D721Med (cell line): Measurements from ENCODE around the gene CAPS.

Experiments used
- DNase-seq: peaks from one replicate; pipeline ENCODE4 v3.0.0; 2011; ENCODE audit warnings: low spot score; ENCODE audit not compliant: insufficient read length
- FAIRE-seq: peaks from 2 replicates; lab custom pipeline; 2011; peaks lifted over from hg19 to GRCh38; lab: Jason Lieb, UNC
- TF ChIP-seq, protein P1 (sequence below): IDR thresholded peaks from 2 replicates; pipeline ENCODE4 v1.5.1; 2012; ENCODE audit warnings: mild to moderate bottlenecking, control low read depth; ENCODE audit not compliant: insufficient read depth; ENCODE audit errors: missing control alignments

Gene CAPS

DNA sequence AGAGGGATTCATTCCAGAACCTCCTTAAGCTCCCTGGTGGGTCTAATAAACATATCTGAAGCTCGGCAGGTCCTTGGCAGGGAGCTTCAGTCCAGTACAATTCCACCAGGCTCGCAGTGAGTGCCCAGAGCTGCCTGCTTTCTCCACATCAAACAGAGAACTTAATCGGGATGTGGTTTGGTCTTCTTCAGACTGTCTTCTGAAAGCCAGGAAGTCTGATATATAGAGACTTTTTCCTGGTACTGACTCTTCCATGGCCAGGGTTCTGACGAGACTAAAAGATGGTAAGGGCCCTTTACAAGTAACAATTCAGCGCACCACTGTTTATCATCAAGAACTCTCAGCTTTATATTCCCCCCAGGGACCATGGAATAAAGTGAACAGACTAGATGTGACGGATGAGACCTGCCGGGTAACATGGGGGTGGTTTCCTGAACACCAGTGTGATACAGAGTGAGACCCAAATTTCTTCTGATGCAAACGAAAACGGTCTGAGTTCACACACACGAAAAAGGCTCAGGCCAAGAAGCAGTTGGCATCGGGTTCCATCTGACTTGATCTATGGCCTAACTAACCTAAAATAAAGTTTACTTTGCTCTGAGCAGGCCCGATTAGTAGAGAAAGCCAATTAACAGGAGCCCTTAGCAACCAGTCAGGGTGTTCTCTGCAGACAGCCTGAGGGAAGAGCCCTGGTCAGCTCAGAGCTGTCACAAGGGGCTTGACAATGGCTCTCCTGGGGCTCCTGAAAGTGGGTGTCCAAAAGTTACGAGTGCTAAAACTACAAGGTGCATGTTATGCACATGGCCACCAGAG is 34.9 kb downstream of the CAPS start:
- no peak for DNase-seq
- no peak for FAIRE-seq
- TF ChIP-seq, protein P1, sequence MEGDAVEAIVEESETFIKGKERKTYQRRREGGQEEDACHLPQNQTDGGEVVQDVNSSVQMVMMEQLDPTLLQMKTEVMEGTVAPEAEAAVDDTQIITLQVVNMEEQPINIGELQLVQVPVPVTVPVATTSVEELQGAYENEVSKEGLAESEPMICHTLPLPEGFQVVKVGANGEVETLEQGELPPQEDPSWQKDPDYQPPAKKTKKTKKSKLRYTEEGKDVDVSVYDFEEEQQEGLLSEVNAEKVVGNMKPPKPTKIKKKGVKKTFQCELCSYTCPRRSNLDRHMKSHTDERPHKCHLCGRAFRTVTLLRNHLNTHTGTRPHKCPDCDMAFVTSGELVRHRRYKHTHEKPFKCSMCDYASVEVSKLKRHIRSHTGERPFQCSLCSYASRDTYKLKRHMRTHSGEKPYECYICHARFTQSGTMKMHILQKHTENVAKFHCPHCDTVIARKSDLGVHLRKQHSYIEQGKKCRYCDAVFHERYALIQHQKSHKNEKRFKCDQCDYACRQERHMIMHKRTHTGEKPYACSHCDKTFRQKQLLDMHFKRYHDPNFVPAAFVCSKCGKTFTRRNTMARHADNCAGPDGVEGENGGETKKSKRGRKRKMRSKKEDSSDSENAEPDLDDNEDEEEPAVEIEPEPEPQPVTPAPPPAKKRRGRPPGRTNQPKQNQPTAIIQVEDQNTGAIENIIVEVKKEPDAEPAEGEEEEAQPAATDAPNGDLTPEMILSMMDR = no peak

- no peak for DNase-seq
- no peak for FAIRE-seq
- TF ChIP-seq, protein P1 = no peak
These were observed 35.8 kb downstream of the CAPS start for GRCh38 chr19:5949792-5950305.

GRCh38 chr19:5950741-5951140 is 36.7 kb downstream of the CAPS start:
- DNase-seq = no peak
- FAIRE-seq = no peak
- TF ChIP-seq, protein P1 = no peak

DNA sequence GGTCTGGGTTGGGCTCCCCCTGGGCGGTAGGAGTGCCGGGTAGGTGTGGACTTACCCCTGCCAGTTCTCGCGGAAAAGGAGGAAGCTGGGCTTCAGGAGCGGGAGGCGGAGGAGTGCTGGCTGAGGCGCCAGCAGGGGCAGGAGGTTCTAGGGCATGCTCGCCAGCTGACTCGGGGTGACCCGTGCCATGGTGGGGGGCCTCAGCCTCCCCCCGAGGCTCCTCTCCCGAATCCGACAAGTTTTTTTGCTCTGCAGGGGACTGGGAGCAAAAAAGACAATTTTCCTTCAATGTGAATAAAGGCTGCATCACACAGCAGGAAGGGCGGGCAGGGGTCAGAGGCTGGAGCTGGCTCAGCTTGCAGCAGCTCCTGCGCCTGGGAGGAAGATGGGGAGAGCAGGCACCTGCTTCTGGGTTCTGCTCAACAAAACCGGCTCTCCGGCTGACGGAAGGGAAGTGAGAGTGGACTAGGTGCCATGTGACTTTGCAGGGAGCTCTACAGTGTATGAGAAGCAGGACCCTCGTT is 37.3 kb downstream of the CAPS start:
- TF ChIP-seq, protein P1 = no peak
- DNase-seq = no peak
- FAIRE-seq = no peak

- DNase-seq (no peak), FAIRE-seq (no peak)
- TF ChIP-seq, protein P1 = no peak
These were observed 38.4 kb downstream of the CAPS start for GRCh38 chr19:5952193-5953029.

DNA sequence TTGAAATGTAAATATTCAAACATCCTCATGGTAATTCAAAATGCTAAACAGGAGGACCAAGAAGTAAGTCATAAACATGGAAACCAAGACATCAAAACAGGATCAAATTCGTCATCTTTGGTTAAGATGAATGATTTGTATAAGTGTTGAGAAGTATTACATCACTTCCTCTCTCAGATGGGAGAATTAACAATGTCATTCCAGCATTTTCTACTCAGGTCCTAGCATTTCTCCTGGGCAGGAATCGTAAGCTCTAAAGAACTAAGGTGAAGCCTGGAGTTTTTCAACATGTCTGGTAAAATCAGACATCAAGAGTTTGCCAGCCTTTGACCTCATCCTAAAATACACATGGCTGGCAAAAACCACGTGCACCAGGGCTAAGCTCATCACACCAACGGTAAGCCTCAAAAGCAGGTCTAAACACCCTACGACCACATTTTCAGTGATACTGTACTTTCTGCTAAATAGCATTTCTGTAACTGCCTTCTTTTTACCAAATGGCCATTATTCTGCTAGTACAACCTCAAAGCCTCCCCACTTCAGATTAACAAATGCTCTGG is 39.1 kb downstream of the CAPS start:
- DNase-seq = no peak
- peak; percentile 32 for FAIRE-seq
- TF ChIP-seq, protein P1 = no peak
